Measurements from ENCODE around the gene MB21D2. TPM values are rescaled to one million over a fixed set of nuclear protein-coding genes. Genes with fewer than 3 reads are reported as not detected.

Gene MB21D2
- total and polyA plus RNA-seq, 12 donors = 1.4 to 16.8 (median 5.8) TPM

DNA sequence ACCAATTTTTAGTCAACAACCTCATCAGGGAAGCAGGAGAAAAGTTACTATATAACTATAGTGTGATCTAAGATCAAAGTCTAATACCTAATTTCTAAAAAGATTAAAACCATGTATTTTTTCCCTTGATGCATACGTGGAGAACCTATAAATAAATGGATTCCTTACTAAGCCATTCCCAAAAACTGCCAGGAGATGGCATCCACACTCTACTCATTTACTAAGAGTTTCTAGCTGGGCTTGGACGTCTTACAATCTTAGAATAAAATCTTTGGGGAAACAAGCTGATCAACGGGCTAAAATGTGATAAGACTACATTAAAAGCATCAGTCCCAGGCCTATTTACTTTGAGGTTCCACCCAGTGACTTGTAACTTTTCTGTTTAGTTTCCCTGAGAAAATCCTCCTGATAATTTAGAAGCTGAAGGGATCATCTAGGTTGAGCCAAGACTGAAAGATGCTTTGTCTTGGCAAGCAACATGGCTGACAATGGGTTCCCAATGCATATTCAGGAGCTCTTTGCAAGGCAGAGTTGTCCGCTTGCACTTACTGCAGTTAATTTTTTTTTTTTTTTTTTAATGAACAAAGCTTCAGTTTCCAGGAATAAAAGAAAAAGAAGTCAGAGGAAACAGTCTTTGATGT lies 104.8 kb downstream of the MB21D2 start:
- intact Hi-C loops (cut with DNase I) = loop anchor here (5.0 to 10.0 kb wide), 2 partner anchors 229 to 642 kb away; no protein-coding TSS in a partner anchor
- peak in 4 of 7 donors; percentile 25 to 65 (median 48) for DNase-seq

DNA sequence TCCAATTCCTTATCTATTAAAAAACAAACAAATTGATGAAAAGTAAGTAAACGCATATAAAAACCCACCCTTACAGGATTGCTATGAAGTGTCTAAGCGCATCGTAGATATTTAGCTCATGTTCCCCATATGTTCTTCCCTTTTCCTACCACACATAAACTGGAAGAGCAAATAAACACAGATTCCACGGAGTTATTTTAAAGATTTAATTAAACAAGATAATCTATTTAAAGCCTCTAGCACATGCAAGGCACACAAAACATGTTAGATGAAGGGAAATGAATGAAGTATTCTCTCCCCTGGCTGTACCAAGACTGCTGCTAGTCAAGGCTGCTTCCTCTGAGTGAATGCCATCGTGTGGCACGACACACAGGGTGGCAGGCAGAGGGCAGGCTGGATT lies 111.9 kb downstream of the MB21D2 start:
- TF ChIP-seq POLR2A (IDR thresholded peaks at IDR 0.05) = no peak
- TF ChIP-seq, protein P1, sequence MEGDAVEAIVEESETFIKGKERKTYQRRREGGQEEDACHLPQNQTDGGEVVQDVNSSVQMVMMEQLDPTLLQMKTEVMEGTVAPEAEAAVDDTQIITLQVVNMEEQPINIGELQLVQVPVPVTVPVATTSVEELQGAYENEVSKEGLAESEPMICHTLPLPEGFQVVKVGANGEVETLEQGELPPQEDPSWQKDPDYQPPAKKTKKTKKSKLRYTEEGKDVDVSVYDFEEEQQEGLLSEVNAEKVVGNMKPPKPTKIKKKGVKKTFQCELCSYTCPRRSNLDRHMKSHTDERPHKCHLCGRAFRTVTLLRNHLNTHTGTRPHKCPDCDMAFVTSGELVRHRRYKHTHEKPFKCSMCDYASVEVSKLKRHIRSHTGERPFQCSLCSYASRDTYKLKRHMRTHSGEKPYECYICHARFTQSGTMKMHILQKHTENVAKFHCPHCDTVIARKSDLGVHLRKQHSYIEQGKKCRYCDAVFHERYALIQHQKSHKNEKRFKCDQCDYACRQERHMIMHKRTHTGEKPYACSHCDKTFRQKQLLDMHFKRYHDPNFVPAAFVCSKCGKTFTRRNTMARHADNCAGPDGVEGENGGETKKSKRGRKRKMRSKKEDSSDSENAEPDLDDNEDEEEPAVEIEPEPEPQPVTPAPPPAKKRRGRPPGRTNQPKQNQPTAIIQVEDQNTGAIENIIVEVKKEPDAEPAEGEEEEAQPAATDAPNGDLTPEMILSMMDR (IDR thresholded peaks at IDR 0.05) = no peak
- Histone ChIP-seq H3K4me3 (no peak overlapping the region), H3K36me3 (replicated peaks in 1 of 2) (no peaks in the 10 kb centered on the region), H3K27me3 (no peaks in the 10 kb centered on the region), H3K27ac (no peak overlapping the region), H3K4me1 (replicated peaks in 1 of 2) (no peaks in the 10 kb centered on the region), H3K9me3 (replicated peaks in 1 of 3) (no peaks in the 10 kb centered on the region)
- WGBS, 4 donors = 84 to 89% (median 87%) methylated on average over 6 of the region's 6 CpGs
- intact Hi-C loops (cut with DNase I) = loop anchor here in 1 of 2 donors (10.0 kb wide), 2 partner anchors 241 to 769 kb away; no protein-coding TSS in a partner anchor
- no peak for DNase-seq

More for the DNA sequence above, 104.8 kb downstream of the MB21D2 start:
- H3K4me3 ChIP-seq = no peak overlapping the region
- WGBS, 4 donors = 12 to 24% (median 16%) methylated on average over 4 of the region's 4 CpGs
- no peaks in the 10 kb centered on the region for H3K27me3 ChIP-seq
- H3K4me1 ChIP-seq (replicated peaks in 1 of 2) = no peaks in the 10 kb centered on the region
- no peaks in the 10 kb centered on the region for H3K36me3 ChIP-seq (replicated peaks in 1 of 2)
- H3K27ac ChIP-seq = no peak overlapping the region
- H3K9me3 ChIP-seq (replicated peaks in 1 of 3) = no peaks in the 10 kb centered on the region
- TF ChIP-seq POLR2A (IDR thresholded peaks at IDR 0.05) = no peak
- TF ChIP-seq, protein P1 (IDR thresholded peaks at IDR 0.05) = peak; percentile 41 to 72 (median 70)

DNA sequence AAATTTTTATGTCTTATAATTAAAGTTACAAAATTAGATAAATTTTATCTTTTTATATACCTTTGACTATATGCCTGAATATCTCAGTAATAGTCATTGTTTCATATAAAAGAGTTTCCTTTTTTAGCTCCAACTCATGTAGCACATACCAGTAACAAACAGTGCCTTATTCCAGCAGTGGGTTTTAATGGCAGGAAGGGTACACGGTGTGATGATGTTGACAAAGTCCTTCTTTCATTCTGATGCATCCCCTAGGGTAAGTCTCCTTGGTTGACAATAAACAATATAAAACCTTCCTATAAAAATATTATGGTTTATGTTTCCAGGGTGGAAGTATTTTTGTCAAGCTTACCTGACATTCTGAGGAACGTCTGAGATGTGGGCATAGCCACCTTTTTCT lies 113.2 kb downstream of the MB21D2 start:
- no peaks in the 10 kb centered on the region for H3K9me3 ChIP-seq (replicated peaks in 1 of 3)
- H3K36me3 ChIP-seq (replicated peaks in 1 of 2) = no peaks in the 10 kb centered on the region
- no peaks in the 10 kb centered on the region for H3K4me1 ChIP-seq (replicated peaks in 1 of 2)
- no peak overlapping the region for H3K27ac ChIP-seq
- TF ChIP-seq POLR2A (IDR thresholded peaks at IDR 0.05) = no peak
- TF ChIP-seq, protein P1 (IDR thresholded peaks at IDR 0.05) = no peak
- no peaks in the 10 kb centered on the region for H3K27me3 ChIP-seq
- H3K4me3 ChIP-seq = no peak overlapping the region
- 83 to 90% (median 88%) methylated on average over 2 of the region's 2 CpGs for WGBS, 4 donors
- DNase-seq = no peak
- intact Hi-C loops (cut with DNase I) = loop anchor here (5.0 to 10.0 kb wide), 3 partner anchors 237 to 770 kb away; no protein-coding TSS in a partner anchor

DNA sequence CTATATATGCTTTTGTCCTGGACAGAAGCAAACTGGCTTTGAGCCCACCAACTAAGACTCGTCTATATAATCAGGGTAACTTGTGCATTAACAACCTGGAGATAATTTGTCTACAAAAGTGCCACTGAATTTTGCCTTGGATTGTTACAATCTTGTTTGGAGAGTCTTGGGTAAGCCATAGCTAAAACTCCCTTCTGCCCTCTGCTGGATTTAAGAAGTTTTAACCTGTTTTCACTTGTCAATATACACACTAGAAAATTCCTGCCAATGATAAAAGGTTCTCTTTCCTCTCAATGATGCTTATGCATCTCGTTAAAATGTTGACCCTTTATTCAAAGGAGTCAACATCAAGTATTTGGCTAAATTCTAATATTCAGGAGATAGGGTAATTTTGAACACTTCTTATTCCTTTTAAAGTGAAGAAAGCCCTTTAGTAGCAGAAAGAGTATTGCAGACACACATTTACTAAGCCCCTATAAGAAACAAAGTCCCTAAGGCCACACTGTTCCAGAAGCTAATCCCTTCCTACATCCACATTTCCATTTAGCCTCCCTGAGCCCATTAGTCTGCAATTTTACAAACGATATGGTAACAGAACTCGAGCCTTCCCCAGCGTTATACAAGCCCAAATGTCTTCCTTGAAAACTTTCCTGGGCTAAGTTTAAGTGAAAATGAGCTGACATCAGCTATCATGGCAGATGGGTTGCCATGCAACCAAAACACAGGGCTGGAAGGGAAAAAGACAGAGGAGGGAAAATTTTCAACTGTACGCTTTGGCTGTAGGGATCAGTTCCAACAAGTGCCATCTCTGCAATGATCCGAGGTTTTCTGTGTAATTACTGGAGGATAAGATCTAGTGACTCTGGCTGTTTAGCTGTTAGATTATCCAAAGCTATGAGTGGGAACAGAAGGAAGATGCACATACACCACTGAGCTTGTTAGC lies 114.4 kb downstream of the MB21D2 start:
- H3K9me3 ChIP-seq (replicated peaks in 1 of 3) = no peaks in the 10 kb centered on the region
- intact Hi-C loops (cut with DNase I) = loop anchor here (5.0 to 10.0 kb wide), 3 partner anchors 236 to 772 kb away; no protein-coding TSS in a partner anchor
- 55 to 66% (median 60%) methylated on average over 7 of the region's 7 CpGs for WGBS, 4 donors
- no peak overlapping the region for H3K27ac ChIP-seq
- H3K27me3 ChIP-seq = no peaks in the 10 kb centered on the region
- TF ChIP-seq, protein P1 (IDR thresholded peaks at IDR 0.05) = peak; percentile 46 to 63 (median 54)
- no peak for TF ChIP-seq POLR2A (IDR thresholded peaks at IDR 0.05)
- H3K4me3 ChIP-seq = no peak overlapping the region
- H3K4me1 ChIP-seq (replicated peaks in 1 of 2) = no peaks in the 10 kb centered on the region
- no peak for DNase-seq
- no peaks in the 10 kb centered on the region for H3K36me3 ChIP-seq (replicated peaks in 1 of 2)

Data from adrenal gland (tissue), 12 donors.